ENCODE measurements around the gene NAA80. TPM values are rescaled to one million over a fixed set of nuclear protein-coding genes. Genes with fewer than 3 reads are reported as not detected.
A peak's percentile ranks its signal among the peaks of the same experiment; 100 is the strongest.

Gene NAA80
- total and polyA plus RNA-seq, 7 donors, result 6.8 to 12.8 (median 8.6) TPM

DNA sequence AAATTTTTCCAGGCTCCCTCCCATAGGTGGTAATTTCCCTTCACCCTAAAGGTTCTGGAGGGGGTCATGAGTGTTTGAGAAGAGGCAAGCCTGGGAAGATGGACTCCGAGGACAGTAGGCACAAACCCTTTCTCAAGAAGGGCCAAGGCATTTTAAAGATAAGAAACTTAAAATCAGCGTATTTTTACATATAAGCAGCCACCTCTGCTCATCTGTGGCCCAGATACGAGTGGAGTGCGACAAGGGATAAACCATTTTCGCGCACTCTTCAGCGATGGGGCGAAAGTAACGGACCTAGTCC is 40.9 kb upstream of the NAA80 start:
- Histone ChIP-seq H3K4me1 (peaks cover 33% of the 10 kb centered on the region), H3K9me3 (no peaks in the 10 kb centered on the region), H3K4me3 (peak overlapping the region; percentile 93), H3K27me3 (ENCODE audit: insufficient read depth in 3 of 3, low read length in 2 of 3) (no peaks in the 10 kb centered on the region), H3K27ac (peak overlapping the region; percentile 95), H3K36me3 (ENCODE audit: insufficient read depth in 1 of 2, low read depth in 1 of 2) (no peaks in the 10 kb centered on the region)
- TF ChIP-seq, protein P1, sequence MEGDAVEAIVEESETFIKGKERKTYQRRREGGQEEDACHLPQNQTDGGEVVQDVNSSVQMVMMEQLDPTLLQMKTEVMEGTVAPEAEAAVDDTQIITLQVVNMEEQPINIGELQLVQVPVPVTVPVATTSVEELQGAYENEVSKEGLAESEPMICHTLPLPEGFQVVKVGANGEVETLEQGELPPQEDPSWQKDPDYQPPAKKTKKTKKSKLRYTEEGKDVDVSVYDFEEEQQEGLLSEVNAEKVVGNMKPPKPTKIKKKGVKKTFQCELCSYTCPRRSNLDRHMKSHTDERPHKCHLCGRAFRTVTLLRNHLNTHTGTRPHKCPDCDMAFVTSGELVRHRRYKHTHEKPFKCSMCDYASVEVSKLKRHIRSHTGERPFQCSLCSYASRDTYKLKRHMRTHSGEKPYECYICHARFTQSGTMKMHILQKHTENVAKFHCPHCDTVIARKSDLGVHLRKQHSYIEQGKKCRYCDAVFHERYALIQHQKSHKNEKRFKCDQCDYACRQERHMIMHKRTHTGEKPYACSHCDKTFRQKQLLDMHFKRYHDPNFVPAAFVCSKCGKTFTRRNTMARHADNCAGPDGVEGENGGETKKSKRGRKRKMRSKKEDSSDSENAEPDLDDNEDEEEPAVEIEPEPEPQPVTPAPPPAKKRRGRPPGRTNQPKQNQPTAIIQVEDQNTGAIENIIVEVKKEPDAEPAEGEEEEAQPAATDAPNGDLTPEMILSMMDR (IDR thresholded peaks at IDR 0.05), result no peak
- no peak for ATAC-seq
- intact Hi-C loops (cut with DNase I), result no loop called here
- WGBS, 3 donors, result 42 to 66% (median 59%) methylated on average over 8 to 9 of the region's 9 CpGs
- DNase-seq, result no peak

DNA sequence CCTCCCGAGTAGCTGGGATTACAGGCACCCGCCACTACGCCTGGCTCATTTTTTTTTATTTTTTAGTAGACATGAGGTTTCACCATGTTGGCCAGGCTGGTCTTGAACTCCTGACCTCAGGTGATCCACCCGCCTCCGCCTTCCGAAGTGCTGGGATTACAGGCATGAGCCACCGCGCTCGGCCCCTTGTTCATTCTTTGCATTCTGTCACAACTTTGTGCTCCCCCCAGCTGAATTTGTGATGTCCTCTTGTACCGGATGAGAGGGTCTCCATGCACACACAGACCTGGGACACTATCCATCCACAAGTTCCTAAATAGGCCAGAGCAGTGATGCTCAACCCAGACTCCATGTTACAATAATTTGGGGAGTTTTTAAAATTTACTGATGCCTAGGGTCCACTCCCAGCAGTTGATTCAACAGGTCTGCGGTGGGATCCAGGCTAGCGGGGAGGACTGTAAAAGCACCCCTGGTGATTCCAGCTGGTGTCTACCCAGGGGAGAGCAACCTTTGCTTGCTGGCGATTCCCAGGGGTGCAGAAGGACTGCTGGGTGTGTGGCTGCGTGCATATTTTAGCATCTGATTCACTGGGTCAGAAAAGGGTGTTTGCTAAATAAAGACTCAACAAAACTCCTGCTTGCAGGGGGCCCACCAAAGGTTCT is 40.4 kb upstream of the NAA80 start:
- no peaks in the 10 kb centered on the region for H3K27me3 ChIP-seq (ENCODE audit: insufficient read depth in 3 of 3, low read length in 2 of 3)
- TF ChIP-seq, protein P1 (IDR thresholded peaks at IDR 0.05), result no peak
- no peak for DNase-seq
- no peaks in the 10 kb centered on the region for H3K36me3 ChIP-seq (ENCODE audit: insufficient read depth in 1 of 2, low read depth in 1 of 2)
- peak overlapping the region; percentile 95 for H3K27ac ChIP-seq
- WGBS, 3 donors, result 87 to 92% (median 89%) methylated on average over 14 of the region's 14 CpGs
- H3K9me3 ChIP-seq, result no peaks in the 10 kb centered on the region
- ATAC-seq, result no peak
- peaks cover 37% of the 10 kb centered on the region for H3K4me1 ChIP-seq
- intact Hi-C loops (cut with DNase I), result no loop called here
- H3K4me3 ChIP-seq, result peak overlapping the region; percentile 93

DNA sequence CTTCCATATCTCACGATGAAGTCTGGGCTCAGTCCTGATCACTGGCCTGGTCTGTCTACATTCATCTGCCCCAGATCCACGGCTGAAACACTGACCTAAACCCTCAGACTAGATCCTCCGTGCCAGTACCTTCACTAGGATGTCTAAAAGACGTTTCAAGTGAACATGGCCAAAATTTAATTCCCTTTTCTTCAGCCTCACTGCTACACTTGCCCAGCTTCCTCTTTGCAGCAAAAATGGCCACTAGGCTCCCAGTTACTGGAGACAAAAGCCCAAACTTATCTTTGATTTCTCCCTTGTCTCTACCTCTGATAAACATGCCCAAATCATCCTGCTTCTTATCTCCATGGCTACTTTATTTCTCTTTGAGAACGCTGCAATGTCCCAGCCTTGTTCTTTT is 39.8 kb upstream of the NAA80 start:
- H3K4me3 ChIP-seq, result peak overlapping the region; percentile 93
- DNase-seq (no peak), ATAC-seq (no peak)
- no peaks in the 10 kb centered on the region for H3K36me3 ChIP-seq (ENCODE audit: insufficient read depth in 1 of 2, low read depth in 1 of 2)
- H3K4me1 ChIP-seq, result peaks cover 43% of the 10 kb centered on the region
- WGBS, 3 donors, result 71 to 80% (median 74%) methylated on average over 5 of the region's 5 CpGs
- TF ChIP-seq, protein P1 (IDR thresholded peaks at IDR 0.05), result no peak
- no peaks in the 10 kb centered on the region for H3K9me3 ChIP-seq
- intact Hi-C loops (cut with DNase I), result no loop called here
- H3K27ac ChIP-seq, result peak overlapping the region; percentile 95
- H3K27me3 ChIP-seq (ENCODE audit: insufficient read depth in 3 of 3, low read length in 2 of 3), result no peaks in the 10 kb centered on the region

DNA sequence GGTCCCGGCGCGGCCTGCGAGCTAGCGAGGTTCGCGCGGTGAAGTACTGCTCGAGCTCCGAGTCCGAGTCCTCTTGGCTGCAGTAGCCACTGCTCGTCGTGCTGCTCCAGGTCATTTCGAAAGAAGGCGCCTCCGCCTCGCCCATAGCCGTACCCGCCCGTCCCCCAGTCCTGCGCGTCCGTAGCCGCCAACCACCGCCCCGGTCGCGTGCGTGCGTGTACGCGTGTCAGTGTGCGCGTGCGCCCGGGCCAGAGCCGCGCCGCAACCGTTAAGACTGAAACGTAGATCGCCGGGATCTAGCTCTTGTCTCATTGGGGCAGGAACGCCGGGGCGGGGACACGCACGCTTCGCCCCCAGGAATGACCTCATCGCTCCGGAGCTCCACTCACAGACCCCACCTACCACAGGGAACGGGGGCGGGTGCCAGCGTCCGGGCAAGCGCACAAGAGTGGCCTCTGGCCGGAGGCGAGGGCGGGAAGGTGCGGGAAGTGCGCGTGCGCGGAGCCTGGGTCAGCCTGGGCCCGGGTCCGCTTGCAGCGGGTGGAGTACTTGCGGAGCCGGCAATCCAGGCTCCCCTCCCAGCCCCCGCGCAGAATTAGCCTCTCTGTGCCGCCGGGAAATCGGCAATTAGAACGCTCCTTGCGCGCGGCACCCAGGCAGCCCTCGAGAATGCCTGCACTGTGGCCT is 38.1 kb upstream of the NAA80 start:
- peak overlapping the region; percentile 95 for H3K27ac ChIP-seq
- WGBS, 3 donors, result 0% methylated on average over 72 to 79 of the region's 79 CpGs
- no peaks in the 10 kb centered on the region for H3K9me3 ChIP-seq
- DNase-seq (peak; percentile 100), ATAC-seq (peak; percentile 88 to 93 (median 90))
- H3K36me3 ChIP-seq (ENCODE audit: insufficient read depth in 1 of 2, low read depth in 1 of 2), result peaks cover 0 to 6% of the 10 kb centered on the region in 2 donors
- peaks cover 50% of the 10 kb centered on the region for H3K4me1 ChIP-seq
- TF ChIP-seq, protein P1 (IDR thresholded peaks at IDR 0.05), result no peak
- H3K27me3 ChIP-seq (ENCODE audit: insufficient read depth in 3 of 3, low read length in 2 of 3), result no peaks in the 10 kb centered on the region
- peak overlapping the region; percentile 93 for H3K4me3 ChIP-seq
- intact Hi-C loops (cut with DNase I), result no loop called here

All from psoas muscle (tissue), 8 donors.